Measurements from ENCODE around the gene SLC17A2. TPM values are rescaled to one million over a fixed set of nuclear protein-coding genes. Genes with fewer than 3 reads are reported as not detected.

Gene SLC17A2
- total RNA-seq, 1 experiment from 2014 or later, result not detected

DNA sequence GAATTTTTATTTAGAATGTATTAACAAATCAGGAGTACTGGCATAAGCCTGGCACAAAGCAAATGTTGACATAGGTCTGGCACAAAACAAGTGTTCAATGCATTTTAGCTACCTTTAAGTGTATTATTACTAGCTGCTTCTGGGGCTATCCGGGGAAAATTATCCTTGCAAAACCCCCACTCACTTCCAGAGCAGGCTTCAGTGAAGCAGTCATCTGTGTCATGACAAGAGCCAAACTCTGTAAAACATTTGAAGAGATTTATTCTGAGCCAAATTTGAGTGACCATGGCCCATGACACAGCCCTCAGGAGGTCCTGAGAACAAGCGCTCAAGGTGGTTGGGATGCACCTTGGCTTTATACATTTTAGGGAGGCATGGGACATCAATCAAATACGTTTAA lies 25.7 kb upstream of the SLC17A2 start:
- H3K9me3 ChIP-seq (ENCODE audit: insufficient read depth, low read depth), result no peaks in the 10 kb centered on the region
- no peaks in the 10 kb centered on the region for H3K9me2 ChIP-seq (ENCODE audit: insufficient read depth)
- H4K20me1 ChIP-seq (ENCODE audit: insufficient read depth), result no peaks in the 10 kb centered on the region
- no peak overlapping the region for H2AFZ ChIP-seq
- intact Hi-C loops (cut with micrococcal nuclease; ENCODE audit: unreplicated experiment), result no loop called here
- H3K27me3 ChIP-seq (ENCODE audit: insufficient read depth, low read depth), result no peaks in the 10 kb centered on the region
- POLR2A ChIA-PET (ENCODE audit: unreplicated experiment), result no interaction called here
- H3K27ac ChIP-seq, result no peak overlapping the region
- no peaks in the 10 kb centered on the region for H3K79me2 ChIP-seq (ENCODE audit: low read depth)
- DNase-seq, result no peak
- H3K4me2 ChIP-seq, result no peak overlapping the region
- H3K36me3 ChIP-seq (ENCODE audit: low read depth), result no peaks in the 10 kb centered on the region
- no TSS peak for BruUV-seq (replicated peaks)
- no peaks in the 10 kb centered on the region for H3F3A ChIP-seq (ENCODE audit: insufficient read depth, low read depth)
- H3K4me1 ChIP-seq (replicated peaks; ENCODE audit: insufficient read depth), result no peaks in the 10 kb centered on the region
- CTCF ChIA-PET, result no interaction called here
- TF ChIP-seq EZH2 (IDR thresholded peaks at IDR 0.05; ENCODE audit: low read depth), result no peak
- TF ChIP-seq, protein P1, sequence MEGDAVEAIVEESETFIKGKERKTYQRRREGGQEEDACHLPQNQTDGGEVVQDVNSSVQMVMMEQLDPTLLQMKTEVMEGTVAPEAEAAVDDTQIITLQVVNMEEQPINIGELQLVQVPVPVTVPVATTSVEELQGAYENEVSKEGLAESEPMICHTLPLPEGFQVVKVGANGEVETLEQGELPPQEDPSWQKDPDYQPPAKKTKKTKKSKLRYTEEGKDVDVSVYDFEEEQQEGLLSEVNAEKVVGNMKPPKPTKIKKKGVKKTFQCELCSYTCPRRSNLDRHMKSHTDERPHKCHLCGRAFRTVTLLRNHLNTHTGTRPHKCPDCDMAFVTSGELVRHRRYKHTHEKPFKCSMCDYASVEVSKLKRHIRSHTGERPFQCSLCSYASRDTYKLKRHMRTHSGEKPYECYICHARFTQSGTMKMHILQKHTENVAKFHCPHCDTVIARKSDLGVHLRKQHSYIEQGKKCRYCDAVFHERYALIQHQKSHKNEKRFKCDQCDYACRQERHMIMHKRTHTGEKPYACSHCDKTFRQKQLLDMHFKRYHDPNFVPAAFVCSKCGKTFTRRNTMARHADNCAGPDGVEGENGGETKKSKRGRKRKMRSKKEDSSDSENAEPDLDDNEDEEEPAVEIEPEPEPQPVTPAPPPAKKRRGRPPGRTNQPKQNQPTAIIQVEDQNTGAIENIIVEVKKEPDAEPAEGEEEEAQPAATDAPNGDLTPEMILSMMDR (conservative IDR thresholded peaks at IDR 0.05), result no peak
- no peak overlapping the region for H3K4me3 ChIP-seq

DNA sequence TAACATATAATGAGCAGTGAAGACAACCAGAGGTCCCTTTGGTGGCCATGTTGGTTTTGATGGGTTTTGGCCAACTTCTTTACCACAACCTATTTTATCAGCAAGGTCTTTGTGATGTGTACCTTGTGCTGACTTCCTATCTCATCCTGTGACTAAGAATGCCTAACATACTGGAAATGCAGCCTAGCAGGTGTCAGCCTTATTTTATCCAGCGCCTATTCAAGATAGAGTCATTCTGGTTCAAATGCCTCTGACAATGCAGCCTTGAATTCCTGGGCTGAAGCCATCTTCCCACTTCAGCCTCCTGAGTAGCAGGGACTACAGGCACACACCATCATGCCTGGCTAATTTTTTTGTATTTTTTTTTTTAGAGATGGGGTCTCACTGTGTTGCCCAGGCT lies 24.3 kb upstream of the SLC17A2 start:
- no peak overlapping the region for H3K27ac ChIP-seq
- H3K4me3 ChIP-seq, result no peak overlapping the region
- H4K20me1 ChIP-seq (ENCODE audit: insufficient read depth), result no peaks in the 10 kb centered on the region
- DNase-seq, result no peak
- intact Hi-C loops (cut with micrococcal nuclease; ENCODE audit: unreplicated experiment), result no loop called here
- BruUV-seq (replicated peaks), result no TSS peak
- H3K4me2 ChIP-seq, result no peak overlapping the region
- H3F3A ChIP-seq (ENCODE audit: insufficient read depth, low read depth), result no peaks in the 10 kb centered on the region
- CTCF ChIA-PET, result no interaction called here
- no peaks in the 10 kb centered on the region for H3K79me2 ChIP-seq (ENCODE audit: low read depth)
- no peaks in the 10 kb centered on the region for H3K9me2 ChIP-seq (ENCODE audit: insufficient read depth)
- no peaks in the 10 kb centered on the region for H3K36me3 ChIP-seq (ENCODE audit: low read depth)
- no peaks in the 10 kb centered on the region for H3K9me3 ChIP-seq (ENCODE audit: insufficient read depth, low read depth)
- no peaks in the 10 kb centered on the region for H3K27me3 ChIP-seq (ENCODE audit: insufficient read depth, low read depth)
- POLR2A ChIA-PET (ENCODE audit: unreplicated experiment), result interaction anchor here (0.6 kb wide), 1 partner anchor 62 kb away, joined by 3 read pairs; no protein-coding TSS in a partner anchor
- no peaks in the 10 kb centered on the region for H3K4me1 ChIP-seq (replicated peaks; ENCODE audit: insufficient read depth)
- no peak overlapping the region for H2AFZ ChIP-seq
- TF ChIP-seq EZH2 (IDR thresholded peaks at IDR 0.05; ENCODE audit: low read depth), result no peak
- TF ChIP-seq, protein P1 (conservative IDR thresholded peaks at IDR 0.05), result no peak

DNA sequence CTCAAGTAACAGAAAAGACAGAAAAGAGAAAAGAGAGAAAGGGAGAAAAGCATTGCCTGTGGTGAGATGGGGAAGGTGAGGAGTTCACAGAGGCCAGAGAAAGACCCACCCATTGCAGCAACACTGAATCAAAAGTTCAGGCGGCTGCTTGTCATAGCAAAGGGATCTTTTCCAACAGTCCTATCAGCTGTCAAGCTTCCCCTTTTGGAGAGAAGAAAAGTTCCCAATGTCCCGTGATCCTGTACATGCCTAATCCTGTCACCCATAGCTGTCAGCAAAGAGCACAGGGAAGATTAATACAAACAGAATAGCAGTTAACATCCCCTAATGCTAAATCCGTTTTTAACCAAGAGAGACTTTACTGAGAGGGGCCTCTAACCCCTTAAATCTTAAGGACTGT lies 23.2 kb upstream of the SLC17A2 start:
- TF ChIP-seq EZH2 (IDR thresholded peaks at IDR 0.05; ENCODE audit: low read depth), result no peak
- H3K4me3 ChIP-seq, result no peak overlapping the region
- no peaks in the 10 kb centered on the region for H3K27me3 ChIP-seq (ENCODE audit: insufficient read depth, low read depth)
- no TSS peak for BruUV-seq (replicated peaks)
- no peaks in the 10 kb centered on the region for H3K4me1 ChIP-seq (replicated peaks; ENCODE audit: insufficient read depth)
- no peaks in the 10 kb centered on the region for H3K79me2 ChIP-seq (ENCODE audit: low read depth)
- H3K9me2 ChIP-seq (ENCODE audit: insufficient read depth), result no peaks in the 10 kb centered on the region
- no peaks in the 10 kb centered on the region for H3K36me3 ChIP-seq (ENCODE audit: low read depth)
- no peaks in the 10 kb centered on the region for H3F3A ChIP-seq (ENCODE audit: insufficient read depth, low read depth)
- H2AFZ ChIP-seq, result no peak overlapping the region
- intact Hi-C loops (cut with micrococcal nuclease; ENCODE audit: unreplicated experiment), result no loop called here
- no peaks in the 10 kb centered on the region for H4K20me1 ChIP-seq (ENCODE audit: insufficient read depth)
- H3K4me2 ChIP-seq, result no peak overlapping the region
- CTCF ChIA-PET, result no interaction called here
- no peak for DNase-seq
- POLR2A ChIA-PET (ENCODE audit: unreplicated experiment), result no interaction called here
- H3K27ac ChIP-seq, result no peak overlapping the region
- H3K9me3 ChIP-seq (ENCODE audit: insufficient read depth, low read depth), result no peaks in the 10 kb centered on the region

DNA sequence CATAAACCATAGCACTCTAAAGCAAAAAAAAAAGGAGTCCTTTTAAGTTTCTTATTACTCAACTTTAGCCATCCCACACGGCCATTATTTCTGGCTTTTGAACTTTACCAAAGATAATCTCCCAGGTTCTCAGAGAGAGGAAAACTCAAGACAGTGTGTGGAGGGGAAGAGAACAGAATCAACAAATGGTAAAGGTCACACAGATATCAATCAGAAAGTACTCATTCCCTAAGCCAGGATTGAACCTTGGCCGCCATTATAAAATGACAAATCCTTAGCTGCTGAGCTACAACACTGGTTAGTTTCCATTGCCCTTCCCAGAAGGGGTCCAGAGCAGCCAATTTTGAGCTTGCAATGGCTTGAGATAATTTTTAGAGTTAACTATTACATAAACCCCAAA lies 22.0 kb upstream of the SLC17A2 start:
- no TSS peak for BruUV-seq (replicated peaks)
- ChIA-PET POLR2A (ENCODE audit: unreplicated experiment) (no interaction called here), CTCF (interaction anchor here (0.7 kb wide), 1 partner anchor 49 kb away, joined by 3 read pairs; no protein-coding TSS in a partner anchor)
- Histone ChIP-seq H3K4me2 (no peak overlapping the region), H3K79me2 (ENCODE audit: low read depth) (no peaks in the 10 kb centered on the region), H3K27me3 (ENCODE audit: insufficient read depth, low read depth) (no peaks in the 10 kb centered on the region), H3K4me1 (replicated peaks; ENCODE audit: insufficient read depth) (no peaks in the 10 kb centered on the region), H3F3A (ENCODE audit: insufficient read depth, low read depth) (no peaks in the 10 kb centered on the region), H2AFZ (no peak overlapping the region), H3K4me3 (no peak overlapping the region), H3K36me3 (ENCODE audit: low read depth) (no peaks in the 10 kb centered on the region), H3K9me3 (ENCODE audit: insufficient read depth, low read depth) (no peaks in the 10 kb centered on the region), H3K27ac (no peak overlapping the region), H3K9me2 (ENCODE audit: insufficient read depth) (no peaks in the 10 kb centered on the region), H4K20me1 (ENCODE audit: insufficient read depth) (no peaks in the 10 kb centered on the region)
- no peak for DNase-seq
- TF ChIP-seq EZH2 (IDR thresholded peaks at IDR 0.05; ENCODE audit: low read depth), result no peak
- TF ChIP-seq, protein P1 (conservative IDR thresholded peaks at IDR 0.05), result no peak
- intact Hi-C loops (cut with micrococcal nuclease; ENCODE audit: unreplicated experiment), result no loop called here

All from PC-9 (cell line).